NAMALWA (cell line): ENCODE data around the gene LSM6.
A peak's percentile ranks its signal among the peaks of the same experiment; 100 is the strongest.

Experiments used
- DNase-seq: peaks from one replicate; pipeline ENCODE4 v3.0.0-alpha.2; 2015; ENCODE audit warnings: low spot score

LSM6 gene

GRCh38 chr4:146175541-146176453, at the start of gene LSM6:
TSS of gene LSM6 (plus strand) at chr4:146175718. CDS start at chr4:146182922, 7,204 bp downstream.
- DNase-seq, result peak; percentile 79

- DNase-seq, result no peak
These were observed 43.1 kb upstream of the LSM6 start for GRCh38 chr4:146132445-146132844.

- no peak for DNase-seq
These were observed 40.6 kb upstream of the LSM6 start for GRCh38 chr4:146134761-146135445.

GRCh38 chr4:146135941-146136340, 39.6 kb upstream of the LSM6 start:
- no peak for DNase-seq

DNA sequence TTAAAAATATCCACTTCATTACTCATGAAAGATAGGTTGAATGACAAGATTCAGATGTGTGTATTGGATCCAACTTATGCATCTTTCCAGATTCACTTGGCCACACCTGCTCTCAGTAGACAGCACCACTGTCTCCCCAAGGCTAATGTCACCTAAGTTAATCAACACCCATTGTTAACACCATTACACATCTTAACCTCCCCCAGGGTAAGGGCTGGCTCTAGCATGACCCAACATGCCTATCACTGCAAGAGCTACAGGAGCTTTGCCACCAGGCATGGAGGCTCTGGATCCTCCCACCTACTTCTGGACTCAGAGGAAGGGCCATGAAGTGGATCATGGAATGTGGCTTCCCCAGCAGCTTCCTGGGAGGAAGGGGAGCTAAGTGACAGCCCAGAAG, 32.8 kb upstream of the LSM6 start:
- DNase-seq, result no peak

GRCh38 chr4:146143888-146144287, 31.6 kb upstream of the LSM6 start:
- no peak for DNase-seq

DNA sequence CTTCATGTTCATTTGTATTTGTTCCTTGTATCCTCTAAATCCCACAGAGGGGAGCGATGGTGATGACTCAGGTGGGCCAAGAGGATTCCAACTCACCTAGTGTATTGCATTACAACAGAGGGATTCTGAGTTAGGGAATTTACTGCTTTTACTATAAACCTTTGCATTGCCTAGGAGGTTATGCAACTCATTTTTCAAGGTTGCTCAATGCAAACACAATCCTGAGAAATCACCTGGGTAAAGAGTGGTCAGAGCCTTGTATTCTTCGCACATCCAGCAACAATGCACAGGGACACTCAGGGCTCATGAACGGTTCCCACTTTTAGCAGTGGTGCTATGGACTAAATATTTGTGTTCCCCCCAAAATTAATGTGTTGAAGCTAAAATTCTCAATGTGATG, 28.6 kb upstream of the LSM6 start:
- no peak for DNase-seq

DNA sequence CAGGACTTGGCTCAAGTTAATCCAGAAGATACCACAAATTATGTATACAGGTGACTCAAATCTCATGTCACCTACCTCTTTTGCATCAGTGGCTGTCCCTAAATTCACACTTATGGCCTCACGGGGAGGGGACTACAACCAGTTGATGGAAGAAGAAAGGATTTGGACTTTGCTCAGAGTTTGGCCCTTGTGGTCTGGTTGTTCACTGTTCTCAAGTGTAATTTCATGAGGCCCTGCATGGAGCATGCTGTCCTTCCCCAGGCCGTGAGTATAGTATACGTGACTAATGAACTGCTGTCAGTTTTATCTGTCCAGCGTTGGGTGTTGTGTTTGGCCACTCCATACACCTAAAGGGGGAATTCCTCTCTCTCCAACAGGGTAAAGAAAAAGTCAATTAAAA, 27.5 kb upstream of the LSM6 start:
- no peak for DNase-seq

GRCh38 chr4:146154057-146154456, 21.5 kb upstream of the LSM6 start:
- DNase-seq, result no peak

DNA sequence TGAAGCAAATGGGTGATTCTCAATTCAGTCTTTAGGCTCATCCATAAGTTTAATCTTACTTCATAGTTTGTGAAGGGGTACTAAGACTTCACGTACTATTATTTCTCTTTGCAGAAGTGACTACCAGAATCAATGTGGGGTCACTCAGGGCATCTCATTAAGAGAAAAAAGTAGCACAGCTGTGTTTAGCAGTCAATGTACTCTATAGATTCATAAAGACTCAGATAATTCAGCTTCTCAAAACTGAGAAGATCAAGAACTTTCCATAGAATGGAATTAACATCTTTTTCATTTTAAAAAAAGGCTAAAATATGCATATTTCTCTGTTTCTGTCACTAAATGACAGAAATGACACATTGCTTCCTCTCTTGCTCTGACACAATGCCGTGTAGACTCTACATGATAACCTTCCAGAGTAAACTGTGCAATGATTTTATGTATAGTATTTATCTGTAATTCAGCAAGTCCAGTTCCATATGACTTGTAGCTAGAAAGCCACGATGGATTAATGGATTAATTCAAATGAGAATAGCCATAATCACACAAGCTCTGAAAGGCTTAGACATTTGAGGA, 20.3 kb upstream of the LSM6 start:
- no peak for DNase-seq

DNA sequence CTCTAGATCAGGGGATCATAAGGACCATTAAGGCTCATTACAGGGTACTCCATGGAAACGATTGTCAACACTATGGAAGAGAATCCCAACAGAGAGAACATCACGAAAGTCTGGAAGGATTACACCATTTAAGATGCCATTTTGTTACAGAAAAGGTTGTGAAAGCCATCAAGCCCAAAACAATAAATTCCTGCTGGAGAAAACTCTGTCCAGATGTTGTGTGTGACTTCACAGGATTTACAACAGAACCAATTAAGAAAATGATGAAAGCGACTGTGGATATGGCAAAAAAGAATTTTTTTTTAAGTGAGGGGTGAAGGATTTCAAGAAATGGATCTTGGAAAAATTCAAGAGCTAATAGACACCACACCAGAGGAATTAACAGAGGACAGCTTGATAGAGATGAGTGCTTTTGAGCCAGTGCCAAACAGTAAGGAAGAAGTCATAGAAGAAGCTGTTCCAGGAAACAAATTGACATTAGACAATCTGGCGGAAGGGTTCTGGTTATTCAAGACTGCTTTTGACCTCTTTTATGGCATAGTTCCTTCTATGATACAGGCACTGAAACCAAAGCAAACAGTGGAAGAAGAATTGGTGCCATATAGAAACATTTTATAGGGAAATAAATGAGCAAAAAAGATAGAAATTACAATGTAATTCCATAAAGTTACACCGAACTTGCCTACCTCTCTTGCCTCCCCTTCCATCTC, 17.3 kb upstream of the LSM6 start:
- no peak for DNase-seq

- peak; percentile 11 for DNase-seq
These were observed 16.0 kb upstream of the LSM6 start for GRCh38 chr4:146159384-146160058.

DNA sequence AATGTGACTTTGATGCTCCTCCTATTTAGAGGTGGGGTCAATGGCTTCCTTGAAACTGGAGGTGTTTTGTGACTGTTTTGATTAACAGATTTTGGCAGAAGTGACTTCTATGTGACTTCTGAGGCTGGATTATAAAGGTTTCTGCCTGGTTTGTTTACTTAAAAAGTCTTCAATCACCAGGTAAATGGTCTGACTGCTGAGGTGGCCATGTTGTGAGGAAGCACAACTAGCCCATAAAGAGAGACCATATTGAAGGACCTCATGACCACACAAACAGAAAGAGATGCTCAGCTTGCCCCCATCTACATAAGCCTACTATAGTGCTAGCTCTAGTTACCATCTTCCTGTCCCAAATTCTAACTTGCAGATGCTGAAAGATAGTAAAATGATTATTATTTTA, 14.3 kb upstream of the LSM6 start:
- no peak for DNase-seq

- DNase-seq, result no peak
These were observed 10.3 kb upstream of the LSM6 start for GRCh38 chr4:146165221-146165620.

GRCh38 chr4:146165840-146166239, 9.7 kb upstream of the LSM6 start:
- DNase-seq, result no peak

- DNase-seq, result no peak
These were observed 5.4 kb upstream of the LSM6 start for GRCh38 chr4:146170149-146170548.

DNA sequence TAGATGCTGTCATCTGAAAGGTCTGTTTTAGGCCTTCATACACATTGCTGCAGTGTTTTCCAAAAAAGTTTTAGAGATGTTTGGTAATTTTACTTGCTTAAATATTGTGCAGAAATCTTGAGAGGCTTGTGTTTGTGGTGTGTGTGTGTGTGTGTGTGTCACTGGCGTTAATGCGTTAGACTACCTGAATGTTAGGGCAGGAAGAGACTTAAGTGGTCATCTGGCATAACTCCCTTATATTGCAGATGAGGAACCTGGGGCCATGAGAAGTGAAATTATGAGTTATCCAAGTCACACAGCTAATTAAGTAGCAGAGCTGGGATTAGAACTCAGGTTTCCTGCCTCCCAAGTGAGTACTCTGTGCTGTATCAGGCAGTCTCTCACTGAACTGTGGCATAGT, 1.4 kb downstream of the LSM6 start:
- DNase-seq, result peak; percentile 8

- DNase-seq, result no peak
These were observed 2.6 kb downstream of the LSM6 start for GRCh38 chr4:146178126-146178525.

DNA sequence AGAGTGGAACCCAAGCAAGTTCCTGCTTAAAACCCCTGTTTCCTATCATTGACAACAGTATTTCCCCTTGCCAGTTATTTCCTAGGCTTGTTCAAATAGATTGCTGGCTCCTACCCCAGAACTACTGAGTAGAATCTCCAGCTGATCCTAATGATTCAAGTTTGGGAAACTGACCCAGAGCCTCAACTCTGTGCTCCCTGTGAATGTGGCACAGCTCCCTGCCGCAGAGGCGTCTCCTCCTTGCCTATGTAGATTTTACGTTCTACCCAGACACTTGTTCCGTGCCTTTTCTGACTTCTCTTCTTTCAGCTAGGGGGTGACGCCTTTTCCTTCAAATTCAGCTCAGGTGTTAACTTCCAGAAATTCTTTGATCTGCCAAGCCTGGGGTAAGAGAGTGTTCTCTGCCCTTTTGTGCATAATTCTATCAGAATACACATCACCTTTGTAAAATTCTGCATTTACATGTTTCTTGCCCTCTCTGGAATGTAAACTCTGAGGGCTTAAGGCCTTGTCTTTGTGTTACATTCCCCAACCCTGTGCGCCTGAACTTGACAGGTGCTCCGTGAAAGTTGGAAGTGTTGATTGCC, 4.4 kb downstream of the LSM6 start:
- no peak for DNase-seq

DNA sequence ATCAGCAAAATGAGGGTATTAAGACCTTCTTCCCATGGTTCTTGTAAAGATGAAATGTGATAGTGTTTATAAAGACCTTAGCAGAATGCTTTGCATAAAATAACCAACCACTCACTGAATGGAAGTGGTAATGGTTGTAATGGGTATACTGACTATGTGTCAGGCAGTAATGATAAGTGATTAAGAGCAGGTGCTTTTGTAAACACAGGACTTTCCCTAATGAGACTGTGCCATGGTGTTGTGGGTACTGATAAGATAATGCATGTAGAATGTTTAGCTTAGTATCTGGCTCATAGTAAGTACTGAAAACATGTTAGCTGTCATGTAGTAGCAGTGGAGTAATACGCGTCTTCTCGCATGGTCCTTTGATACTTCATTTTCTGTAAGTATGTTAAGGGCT, 6.9 kb downstream of the LSM6 start:
- no peak for DNase-seq

GRCh38 chr4:146183209-146183608, 7.7 kb downstream of the LSM6 start:
- no peak for DNase-seq
